HG03066 (cell line): ENCODE data around the gene TMED4.
"Not testable (repeated sequence)": the region's sequence is repeated elsewhere in the genome, so short reads cannot be mapped to it uniquely, and the experiment has no call there.

Experiments used
- ATAC-seq: cut with Tn5 transposase; IDR thresholded peaks from one replicate; pipeline ENCODE4 v1.9.1; 2021; ENCODE audit warnings: low read depth; ENCODE audit not compliant: unreplicated experiment

The TMED4 gene

DNA sequence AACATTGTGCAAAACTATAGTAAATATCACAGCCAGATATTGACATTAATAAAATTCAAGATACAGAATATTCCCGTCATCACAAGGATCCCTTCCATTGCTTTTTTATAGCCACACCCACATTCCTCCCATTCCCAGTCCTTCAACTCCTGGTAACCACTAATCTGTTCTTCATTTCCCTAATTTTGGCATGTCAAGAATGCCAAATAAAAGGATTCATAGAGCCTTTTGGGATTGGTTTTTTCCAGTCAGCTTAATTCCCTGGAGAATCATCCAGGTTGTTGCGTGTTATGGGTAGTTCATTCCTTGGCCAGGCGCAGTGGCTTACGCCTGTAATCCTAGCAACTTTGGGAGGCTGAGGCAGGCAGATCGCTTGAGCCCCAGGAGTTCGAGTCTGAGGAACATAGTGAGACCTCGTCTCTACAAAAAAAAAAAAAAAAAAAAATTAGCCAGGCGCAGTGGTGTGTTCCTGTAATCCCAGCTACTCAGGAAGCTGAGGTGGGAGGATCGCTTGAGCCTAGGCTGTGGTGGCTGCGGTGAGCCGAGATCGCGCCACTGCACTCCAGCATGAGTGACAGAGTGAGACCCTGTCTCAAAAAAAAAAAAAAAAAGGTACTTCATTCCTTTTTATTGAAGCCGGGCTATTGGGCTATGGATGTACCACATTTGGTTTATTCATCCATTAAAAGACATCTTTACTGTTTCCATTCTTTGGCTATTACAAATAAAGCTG is 27.1 kb upstream of the TMED4 start:
- no peak for ATAC-seq

DNA sequence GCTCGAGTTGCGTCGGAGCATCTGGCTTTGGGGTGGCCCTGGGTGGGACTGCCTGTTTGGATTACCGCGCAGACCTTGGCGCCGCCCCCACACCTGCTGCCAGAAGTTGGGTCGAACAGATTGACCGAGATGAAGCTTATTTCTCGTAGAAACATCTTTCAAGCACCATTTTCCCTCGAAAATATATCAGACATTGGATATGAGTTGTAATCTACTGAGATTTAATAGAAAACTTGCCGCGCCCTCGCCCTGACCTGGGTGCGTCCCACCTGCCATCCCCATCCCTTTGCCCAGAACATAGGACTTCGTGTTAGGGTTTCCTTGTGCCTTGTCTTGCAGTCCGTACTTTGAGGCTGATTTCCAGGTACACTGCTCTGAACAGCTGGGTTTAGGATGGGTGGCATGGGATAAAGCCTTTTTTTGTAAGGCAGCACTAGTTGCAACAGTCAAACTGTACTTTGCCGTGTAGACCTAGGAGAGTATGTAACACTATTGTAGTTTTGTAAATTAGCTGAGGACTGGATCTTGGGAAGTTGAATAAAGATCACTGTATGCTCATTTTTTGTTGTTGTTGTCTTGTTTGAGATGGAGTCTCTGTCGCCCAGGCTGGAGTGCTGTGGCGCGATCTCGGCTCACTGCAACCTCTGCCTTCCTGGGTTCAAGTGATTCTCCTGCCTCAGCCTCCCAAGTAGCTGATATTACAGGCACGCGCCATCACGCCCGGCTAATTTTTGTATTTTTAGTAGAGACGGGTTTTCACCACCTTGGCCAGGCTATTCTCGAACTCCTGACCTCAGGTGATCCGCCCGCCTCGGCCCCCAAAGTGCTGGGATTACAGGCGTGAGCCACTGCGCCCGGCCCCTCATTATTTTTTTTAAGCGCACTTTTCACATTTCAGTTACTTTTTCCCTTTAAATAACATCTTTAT is 25.4 kb upstream of the TMED4 start:
- no peak for ATAC-seq

DNA sequence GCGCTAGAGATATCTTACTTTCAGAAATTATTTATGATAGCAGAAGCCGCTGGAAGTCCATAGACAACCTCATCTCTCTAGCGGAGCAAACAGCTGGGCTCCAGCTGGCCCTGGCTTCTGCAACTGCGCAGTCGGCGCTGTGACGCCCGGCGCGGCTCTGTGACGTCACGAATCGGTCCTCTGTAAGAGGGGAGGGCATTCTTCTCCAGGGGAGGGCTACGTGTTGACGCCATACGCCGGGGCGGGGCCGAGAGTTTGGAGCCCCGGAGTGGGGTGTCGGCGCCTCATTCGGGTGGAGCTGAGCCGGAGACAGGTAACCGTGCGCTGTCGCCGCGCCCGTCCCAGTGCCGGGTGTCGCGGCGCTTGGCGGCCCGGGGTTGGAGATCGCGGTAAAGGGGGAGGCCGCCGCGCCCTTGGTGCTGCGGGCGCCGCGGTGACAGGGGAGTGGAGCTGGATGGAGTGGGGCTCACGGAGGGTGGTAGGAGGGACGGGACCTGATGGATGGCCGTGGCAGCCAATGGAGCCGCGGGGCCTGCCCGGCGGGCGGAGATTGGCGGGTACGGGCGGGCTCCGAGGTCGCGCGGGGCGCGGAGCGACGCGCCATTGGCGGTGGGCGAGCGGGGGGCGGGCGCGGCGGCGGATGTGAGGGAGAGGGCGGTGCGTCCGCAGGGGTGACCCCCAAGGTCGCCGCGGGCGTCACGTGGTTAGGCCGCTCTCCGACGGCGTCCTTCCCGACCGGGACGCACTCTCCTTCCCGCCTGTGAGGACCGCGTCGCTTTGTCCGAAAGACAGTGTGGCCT is 24.5 kb upstream of the TMED4 start, which contains the start of gene OGDH:
Gene OGDH, plus strand, starts transcription at position 287 of the 800 bp plus-strand sequence. CDS start 17,717 bp downstream, outside the sequence.
- peak; percentile 95 for ATAC-seq

DNA sequence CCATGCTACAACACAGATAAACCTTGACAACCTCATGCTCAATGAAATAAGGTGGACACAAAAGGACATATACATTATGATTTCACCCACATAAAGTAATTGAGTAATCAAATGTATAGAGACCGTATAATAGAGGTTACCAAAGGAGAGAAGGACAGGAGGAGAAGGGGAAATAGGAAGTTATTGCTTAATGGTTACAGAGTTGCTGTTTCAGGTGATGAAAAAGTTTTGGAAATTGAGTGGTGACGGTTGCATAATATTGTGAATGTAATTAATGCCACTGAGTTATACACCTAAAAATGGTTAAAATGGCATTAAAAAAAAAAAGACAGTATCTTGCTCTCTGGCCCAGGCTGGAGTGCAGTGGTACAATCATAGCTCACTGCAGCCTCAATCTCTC is 22.9 kb upstream of the TMED4 start:
- ATAC-seq = no peak

DNA sequence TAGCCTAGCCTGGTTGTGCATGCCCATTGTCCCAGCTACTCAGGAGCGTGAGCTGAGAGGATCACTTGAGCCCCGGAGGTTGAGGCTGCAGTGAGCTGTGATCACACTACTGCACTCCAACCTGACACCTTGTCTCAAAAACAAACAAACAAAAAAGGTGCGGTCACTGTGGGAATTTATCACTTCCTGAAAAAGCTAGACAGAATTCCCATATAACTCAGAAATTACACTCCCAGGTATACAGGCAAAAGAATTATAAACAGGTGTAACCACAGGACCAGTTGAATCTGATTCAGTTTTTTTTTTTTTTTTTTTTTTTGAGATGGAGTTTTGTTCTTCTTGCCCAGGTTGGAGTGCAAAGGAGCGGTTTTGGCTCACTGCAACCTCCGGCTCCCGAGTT is 21.2 kb upstream of the TMED4 start:
- no peak for ATAC-seq

DNA sequence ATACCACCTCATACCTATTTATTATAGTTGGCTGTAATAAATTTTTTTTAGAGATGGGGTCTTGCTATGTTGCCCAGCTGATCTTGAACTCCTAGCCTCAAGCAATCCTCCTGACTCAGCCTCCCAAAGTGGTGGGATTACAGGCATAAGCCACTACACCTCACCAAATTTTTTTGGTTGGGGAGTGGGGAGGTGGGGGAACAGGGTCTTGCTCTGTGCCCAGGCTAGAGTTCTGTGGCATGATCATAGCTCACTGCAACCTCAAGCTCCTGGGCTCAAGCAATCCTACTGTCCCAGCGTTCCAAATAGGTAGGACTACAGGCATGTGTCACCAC is 20.5 kb upstream of the TMED4 start:
- no peak for ATAC-seq

DNA sequence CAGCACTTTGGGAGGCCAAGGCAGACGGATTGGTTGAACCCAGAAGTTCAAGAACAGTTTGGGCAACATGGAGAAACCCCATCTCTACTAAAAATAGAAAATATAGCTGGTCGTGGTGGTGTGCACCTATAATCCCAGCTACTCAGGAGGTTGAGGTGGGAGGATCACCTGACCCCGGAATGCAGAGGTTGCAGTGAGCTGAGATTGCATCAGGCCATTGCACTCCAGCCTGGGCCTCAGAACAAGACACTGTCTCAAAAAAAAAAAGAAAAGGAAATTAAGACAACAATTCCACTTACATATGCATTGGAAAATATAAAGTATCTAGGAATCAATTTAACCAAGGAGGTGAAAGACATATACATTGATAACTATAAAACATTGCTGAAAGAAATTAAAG is 17.2 kb upstream of the TMED4 start:
- ATAC-seq = no peak

DNA sequence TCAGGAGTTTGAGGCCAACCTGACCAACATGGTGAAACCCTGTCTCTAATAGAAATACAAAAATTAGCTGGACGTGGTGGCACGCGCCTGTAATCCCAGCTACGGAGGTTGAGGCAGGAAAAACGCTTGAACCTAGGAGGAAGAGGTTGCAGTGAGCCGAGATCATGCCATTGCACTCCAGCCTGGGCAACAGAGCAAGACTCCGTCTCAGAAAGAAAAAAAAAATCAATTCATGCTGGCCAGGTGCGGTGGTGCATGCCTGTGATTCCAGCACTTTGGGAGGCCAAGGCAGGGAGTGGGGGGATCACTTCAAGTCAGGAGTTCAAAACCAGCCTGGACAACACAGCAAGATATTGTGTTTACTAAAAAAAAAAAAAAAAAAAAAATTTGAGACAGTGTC is 15.2 kb upstream of the TMED4 start:
- not testable (repeated sequence) for ATAC-seq

DNA sequence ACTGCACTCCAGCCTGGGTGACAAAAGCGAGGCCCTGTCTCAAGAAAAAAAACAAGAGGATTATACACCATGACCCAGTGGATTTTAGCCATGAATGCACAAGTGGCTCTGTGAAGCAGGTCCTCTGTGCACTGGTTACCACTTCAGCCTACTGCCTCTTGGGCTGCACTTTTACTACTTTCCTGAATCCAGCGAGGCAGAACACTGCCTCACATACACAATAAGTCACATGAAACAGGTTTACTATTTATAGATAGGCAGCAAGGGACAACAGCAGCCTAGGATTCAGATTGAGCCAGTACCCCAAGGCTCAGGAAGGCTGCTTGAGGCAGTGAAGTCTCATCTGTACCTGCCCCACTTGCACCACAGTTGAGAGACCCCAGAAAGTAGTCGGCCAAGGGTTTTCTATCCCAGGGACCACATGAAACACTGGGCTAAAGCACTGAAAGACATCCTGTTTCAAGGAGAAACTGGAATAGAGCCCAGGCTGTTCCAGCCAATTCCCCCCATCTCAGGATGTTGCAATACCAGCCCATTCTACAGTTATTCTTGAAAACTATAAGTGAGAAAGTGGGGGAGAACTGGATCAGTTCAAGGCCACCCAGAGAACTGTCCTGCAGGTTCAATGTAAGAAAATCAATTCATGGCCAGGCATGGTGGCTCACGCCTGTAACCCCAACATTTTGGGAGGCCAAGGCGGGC is 14.1 kb upstream of the TMED4 start:
- no peak for ATAC-seq

DNA sequence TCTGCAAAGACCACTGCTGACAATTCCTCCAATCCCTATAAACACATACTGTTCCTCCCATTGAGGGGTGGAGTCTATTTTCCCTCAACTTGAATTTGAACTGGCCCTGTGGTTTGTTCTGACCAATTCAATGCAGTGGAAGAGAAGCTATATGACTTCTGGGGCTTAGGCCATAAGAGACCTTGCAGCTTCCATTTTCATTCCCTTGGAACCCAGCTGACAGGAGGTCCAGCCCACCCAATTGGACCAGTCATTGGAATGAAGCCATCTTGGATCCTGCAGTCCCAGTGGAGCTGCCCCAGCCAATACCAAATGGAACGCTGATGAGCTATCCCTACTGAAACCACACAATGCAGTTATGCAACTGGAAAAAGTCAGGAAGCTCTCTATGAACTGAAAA is 8.9 kb upstream of the TMED4 start:
- no peak for ATAC-seq

DNA sequence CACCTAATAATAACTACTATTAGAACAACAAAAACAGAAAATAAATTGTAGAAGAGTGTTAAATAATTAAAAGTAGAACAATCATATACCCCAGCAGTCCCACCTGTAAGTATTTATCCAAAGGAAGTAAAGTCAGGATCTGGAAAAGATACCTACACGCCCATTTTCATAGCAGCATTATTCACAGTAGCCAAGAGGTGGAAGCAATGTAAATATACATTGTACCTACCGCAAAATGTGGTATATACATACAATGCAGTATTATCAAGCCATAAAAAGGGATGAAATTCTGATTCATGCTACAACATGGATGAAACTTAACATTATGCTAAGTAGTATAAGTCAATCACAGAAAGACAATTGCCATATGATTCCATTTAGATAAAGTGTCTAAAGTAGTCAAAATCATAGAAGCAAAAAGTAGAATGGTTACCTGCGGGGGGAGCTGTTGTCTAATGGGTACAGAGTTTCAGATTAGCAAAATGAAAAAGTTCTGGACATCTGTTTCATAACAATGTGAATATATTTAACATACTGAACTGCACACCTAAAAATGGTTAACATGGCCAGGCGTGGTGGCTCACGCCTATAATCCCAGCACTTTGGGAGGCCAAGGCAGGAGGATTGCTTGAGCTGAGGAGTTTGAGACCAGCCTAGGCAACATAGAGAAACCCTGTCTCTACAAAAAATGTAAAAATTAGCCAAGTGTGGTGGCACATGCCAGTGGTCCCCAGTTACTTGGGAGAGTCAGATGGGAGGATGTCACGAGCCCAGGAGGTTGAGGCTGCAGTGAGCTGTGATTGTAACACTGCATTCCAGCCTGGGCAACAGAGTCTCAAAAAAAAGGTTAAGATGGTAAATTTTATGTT is 6.0 kb upstream of the TMED4 start:
- ATAC-seq = no peak

DNA sequence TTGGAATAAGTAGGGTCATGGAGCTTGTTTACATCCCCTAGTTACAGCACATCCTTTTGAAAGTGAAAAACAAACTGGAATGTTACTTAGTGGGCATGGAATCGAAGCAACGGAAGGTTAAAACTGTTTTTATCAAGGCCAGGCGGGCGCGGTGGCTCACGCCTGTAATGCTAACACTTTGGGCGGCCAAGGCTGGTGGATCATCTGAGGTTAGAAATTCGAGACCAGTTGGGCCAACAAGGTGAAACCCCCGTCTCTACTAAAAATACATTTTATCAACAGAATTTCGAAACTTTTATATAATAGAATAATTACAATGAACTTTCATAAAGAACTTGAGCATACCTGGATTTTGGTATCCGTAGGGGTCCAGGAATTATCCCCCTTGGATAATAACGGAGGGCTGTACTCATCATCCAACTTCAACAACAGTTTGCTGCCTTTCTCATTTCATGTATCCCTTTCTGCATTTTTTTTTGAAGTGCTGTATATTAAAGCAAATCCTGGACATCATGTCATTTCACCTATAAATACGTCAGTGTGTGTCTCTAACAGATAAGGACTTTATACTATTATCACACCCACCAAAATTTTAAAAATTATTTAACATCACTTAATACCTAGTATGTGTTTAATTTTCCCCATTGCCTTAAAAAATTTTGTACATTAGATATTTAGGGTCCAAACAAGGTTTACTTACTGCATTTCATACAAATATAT is 1.3 kb upstream of the TMED4 start:
- ATAC-seq = no peak

DNA sequence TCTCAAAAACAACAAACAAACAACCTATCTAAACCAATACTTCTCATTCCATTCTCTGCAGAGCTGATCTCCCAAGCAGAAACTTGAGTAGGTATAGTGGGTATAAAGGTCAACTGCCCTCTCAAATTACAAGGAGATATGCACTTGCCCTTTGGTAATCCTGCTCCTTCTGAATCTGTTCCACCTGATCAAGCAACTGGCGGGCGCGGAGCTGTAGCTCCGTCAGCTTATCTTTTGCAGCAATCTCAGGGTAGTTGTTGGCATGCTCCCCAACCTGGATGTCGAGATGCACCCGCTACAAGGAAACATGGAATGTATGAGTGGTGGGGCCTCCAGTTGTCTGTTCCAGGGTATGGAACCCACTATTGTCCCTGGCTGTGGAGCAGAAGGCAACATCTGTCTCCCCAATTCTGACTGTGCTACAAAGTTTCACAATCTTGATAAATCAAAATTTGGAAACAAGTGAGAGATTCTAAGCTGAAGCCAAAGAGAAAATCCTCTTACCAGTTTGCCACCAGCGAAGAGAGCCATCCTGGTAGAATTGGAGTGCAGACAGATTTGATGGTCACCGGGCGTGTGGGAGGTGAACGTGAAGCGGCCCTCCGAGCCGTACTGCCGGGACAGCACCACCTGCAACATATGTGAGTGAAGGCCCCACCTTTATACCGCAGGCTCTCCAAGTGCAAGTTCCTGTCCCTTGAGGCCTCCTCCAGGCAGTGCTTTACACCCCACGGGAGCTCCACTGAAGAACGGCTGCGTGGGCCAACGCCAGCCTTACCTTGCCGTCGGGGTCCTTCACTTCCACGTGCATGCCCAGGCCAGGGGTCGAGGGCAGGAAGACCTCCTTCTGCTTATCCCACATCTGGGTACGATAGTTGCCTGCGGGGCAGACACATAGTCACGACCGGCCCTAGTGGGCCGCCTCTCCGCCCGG is 819 bp downstream of the TMED4 start:
- peak; percentile 48 for ATAC-seq

DNA sequence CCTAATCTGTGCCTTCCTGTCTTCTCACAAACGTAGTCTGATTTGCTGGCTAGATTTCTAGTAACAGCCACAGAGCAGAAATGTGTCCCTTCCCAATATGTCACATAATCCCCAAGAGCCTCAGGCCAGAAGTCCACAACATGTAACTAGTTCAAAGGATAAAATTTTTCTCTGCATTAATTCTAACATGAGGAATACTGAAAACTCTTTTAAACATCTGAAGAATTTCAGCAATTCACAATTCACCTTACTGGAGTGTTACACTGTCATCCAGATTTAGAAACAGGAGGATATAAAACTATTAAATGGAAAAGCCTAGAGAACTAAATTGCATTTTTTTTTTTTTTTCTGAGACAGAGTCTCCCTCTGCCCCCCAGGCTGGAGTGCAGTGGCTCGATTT is 5.8 kb downstream of the TMED4 start:
- ATAC-seq = no peak

DNA sequence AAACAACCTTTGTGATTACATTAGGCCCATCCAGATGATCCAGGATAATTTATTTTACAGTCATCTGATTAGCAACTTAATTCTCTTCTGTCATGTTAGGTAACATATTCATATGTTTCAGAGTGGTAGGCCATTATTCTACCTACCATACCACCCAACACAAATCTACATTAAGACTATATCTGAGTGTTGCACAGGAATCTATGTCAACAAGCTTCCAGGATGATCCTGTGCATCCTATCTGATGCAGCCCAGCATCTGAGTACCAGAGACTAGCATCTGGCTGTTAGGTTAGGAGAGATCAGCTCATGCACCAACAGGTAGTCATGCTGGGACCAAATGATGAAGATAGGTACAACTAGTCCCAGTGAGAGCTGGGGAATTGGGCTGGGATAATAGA is 7.0 kb downstream of the TMED4 start:
- ATAC-seq = no peak

DNA sequence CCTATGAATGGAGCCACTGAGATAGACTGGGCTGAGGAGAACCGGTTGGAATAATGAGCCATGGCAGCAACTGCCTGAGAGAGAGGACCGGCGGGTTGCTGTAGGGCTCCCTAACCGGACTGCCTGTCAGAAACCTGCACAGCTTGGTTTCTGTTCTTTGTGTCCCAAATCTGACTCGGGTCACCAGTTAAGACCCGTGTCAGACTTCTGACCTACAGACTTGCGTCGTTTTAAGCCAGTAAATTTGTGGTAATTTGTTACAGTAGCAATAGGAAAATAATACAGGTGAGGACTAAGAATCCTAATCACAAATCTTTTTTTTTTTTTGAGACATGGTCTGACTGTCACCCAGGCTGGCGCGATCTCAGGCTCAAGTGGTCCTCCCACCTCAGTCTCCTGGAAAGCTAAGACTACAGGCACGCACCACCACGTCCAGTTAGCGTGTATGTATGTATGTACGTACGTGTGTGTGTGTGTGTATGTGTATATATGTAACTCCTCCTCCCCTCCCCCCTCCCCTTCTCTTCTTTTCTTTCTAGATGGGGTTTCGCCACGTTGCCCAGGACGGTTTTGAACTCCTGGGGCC is 7.7 kb downstream of the TMED4 start:
- no peak for ATAC-seq

DNA sequence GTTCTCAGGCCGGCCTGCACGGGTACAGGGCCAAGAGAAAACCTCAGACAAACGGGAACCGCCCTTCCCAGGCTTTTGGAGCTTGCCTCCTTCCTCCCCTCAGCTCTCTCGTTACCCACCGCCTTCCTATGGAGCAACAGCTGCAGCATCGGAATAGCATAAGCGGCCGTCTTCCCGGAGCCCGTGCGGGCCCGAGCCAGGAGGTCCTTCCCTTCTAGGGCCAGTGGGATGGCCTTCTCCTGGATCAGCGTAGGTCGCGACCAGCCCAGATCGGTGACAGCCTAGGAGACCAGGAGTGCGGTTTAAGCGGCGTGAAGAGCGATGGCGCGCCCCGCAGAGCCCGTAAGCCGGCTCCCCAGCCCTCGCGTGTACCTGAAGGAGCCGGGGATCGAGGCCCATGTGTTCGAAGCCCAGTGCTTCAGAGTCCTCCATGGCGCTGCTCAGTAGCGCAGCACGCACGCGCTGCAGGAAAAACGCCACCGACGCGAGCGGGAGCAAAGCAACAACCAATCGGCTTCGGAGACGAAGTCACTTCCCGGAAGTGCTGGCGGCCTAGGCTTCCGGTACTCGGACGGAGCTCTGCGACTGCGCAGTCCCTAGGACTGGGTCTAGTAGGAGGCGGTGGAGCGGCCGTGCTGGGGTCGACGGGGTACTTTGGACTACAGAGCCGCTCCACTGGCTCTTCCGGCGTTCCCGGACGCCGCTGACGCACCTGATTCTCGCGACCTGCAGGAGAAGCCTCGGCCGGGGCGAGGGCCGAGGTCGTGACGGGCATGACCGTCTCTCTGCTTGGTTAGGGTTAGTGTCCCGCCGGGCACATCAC is 8.4 kb downstream of the TMED4 start, which contains the start of gene DDX56:
Gene DDX56, minus strand, starts transcription at position 445 of the 823 bp plus-strand sequence. Its CDS starts 13 bp downstream, at position 432.
- ATAC-seq = peak; percentile 83
